ENCODE measurements around the gene KCNJ14. TPM values are rescaled to one million over a fixed set of nuclear protein-coding genes. Genes with fewer than 3 reads are reported as not detected.

Gene KCNJ14
- total and polyA plus RNA-seq, 2 of the 4 experiments (the other 2 are of a cell fraction): 0.18 to 0.39 TPM

DNA sequence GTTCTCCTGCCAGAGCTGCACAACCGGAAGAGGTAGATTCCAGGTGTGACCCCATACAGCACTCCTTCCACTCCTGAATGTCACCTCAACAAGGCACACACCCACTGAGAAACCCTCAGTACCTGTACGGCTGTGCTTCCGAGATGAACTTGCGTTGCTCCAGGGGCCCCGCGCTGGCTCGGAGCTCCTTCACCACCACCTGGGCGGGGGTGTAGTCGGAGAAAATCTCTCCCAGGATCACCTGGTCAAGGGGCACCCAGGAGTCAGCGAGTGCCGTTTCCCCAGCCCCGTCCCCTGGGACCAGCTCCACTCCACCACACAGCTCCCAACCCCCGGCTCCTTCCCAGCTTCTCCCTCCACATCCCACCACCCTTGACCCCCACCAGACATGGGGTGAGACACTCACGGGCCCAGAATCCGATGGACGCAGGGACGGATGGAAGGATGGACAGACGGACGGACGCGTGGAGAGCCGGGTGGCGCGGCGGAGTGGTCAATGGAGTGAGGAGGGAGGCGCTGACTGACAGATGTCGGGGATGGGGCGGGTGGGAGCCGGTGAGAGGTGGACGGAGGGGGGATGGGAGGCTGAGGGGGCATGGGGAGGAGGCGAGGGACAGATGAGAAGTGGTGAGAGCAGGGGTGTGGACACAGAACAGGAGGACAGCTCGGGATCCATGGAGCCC lies 53.5 kb downstream of the KCNJ14 start:
- H2BK120ac ChIP-seq (ENCODE audit: low read depth, low read length): no peak overlapping the region
- no peak overlapping the region for H3K9ac ChIP-seq (ENCODE audit: low read depth, low read length)
- no peak overlapping the region for H4K91ac ChIP-seq (ENCODE audit: insufficient read depth, low read depth, low read length)
- no peak overlapping the region for H2AFZ ChIP-seq (replicated peaks; ENCODE audit: low read length, poor library complexity)
- ChIA-PET POLR2A (ENCODE audit: unreplicated experiment) (no interaction called here), CTCF (interaction anchor here (1.9 kb wide), 1 partner anchor 75 kb away, joined by 10 read pairs; no protein-coding TSS in a partner anchor)
- H3K23ac ChIP-seq (ENCODE audit: low read depth, low read length): no peak overlapping the region
- BruUV-seq (replicated peaks): no TSS peak
- H3K18ac ChIP-seq (ENCODE audit: low read depth, low read length): no peak overlapping the region
- H3K9me3 ChIP-seq (ENCODE audit: control insufficient read depth, insufficient read depth, low read length): no peaks in the 10 kb centered on the region
- H3K56ac ChIP-seq (ENCODE audit: extremely low read depth, insufficient read depth, low read length): no peak overlapping the region
- no peak overlapping the region for H2BK5ac ChIP-seq (ENCODE audit: low read depth, low read length, poor library complexity, severe bottlenecking)
- H2BK15ac ChIP-seq (ENCODE audit: low read depth, low read length): no peak overlapping the region
- H3K4ac ChIP-seq (ENCODE audit: low read depth, low read length): no peak overlapping the region
- H4K5ac ChIP-seq (ENCODE audit: low read depth, low read length): no peak overlapping the region
- no peak overlapping the region for H2AK9ac ChIP-seq (replicated peaks; ENCODE audit: low read depth, low read length, poor library complexity)
- no peak overlapping the region for H3K4me2 ChIP-seq (ENCODE audit: low read depth, low read length)
- intact Hi-C loops (cut with micrococcal nuclease): no loop called here
- H3K9me1 ChIP-seq (ENCODE audit: insufficient read depth, low read length): no peaks in the 10 kb centered on the region
- no peaks in the 10 kb centered on the region for H3K4me1 ChIP-seq (ENCODE audit: control insufficient read depth, insufficient read depth, low read length)
- in situ Hi-C loops (cut with MboI; ENCODE audit: low sequenced_read_pairs): loop anchor here (5.0 kb wide), 1 partner anchor 73 kb away; no protein-coding TSS in a partner anchor
- no peak overlapping the region for H4K8ac ChIP-seq (ENCODE audit: low read depth in 2 of 2, low read length in 2 of 2)
- 91% methylated on average over 7 of the region's 32 CpGs; no CpG with 5 or more reads in 1 of the 2 experiments for WGBS, 2 experiments (ENCODE audit: extremely low coverage in 2 of 2, insufficient read length in 1 of 2)
- no peak for TF ChIP-seq NFE2L2 (IDR thresholded peaks at IDR 0.05; ENCODE audit: low read depth, low read length)
- TF ChIP-seq RAD21 (IDR thresholded peaks at IDR 0.05; ENCODE audit: low read length): no peak
- TF ChIP-seq, protein P1, sequence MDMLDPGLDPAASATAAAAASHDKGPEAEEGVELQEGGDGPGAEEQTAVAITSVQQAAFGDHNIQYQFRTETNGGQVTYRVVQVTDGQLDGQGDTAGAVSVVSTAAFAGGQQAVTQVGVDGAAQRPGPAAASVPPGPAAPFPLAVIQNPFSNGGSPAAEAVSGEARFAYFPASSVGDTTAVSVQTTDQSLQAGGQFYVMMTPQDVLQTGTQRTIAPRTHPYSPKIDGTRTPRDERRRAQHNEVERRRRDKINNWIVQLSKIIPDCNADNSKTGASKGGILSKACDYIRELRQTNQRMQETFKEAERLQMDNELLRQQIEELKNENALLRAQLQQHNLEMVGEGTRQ (IDR thresholded peaks at IDR 0.05; ENCODE audit: low read depth, low read length): no peak
- no peak for TF ChIP-seq FOS (IDR thresholded peaks at IDR 0.05; ENCODE audit: low read depth, low read length)
- no peak for TF ChIP-seq SMC3 (IDR thresholded peaks at IDR 0.05; ENCODE audit: low read depth, low read length)
- no peak for TF ChIP-seq MAZ (IDR thresholded peaks at IDR 0.05; ENCODE audit: borderline replicate concordance, low read depth, low read length)
- no peak for TF ChIP-seq MAFK (IDR thresholded peaks at IDR 0.05; ENCODE audit: low read depth, low read length)
- no peak for TF ChIP-seq MXI1 (IDR thresholded peaks at IDR 0.05; ENCODE audit: borderline replicate concordance, low read depth, low read length)
- TF ChIP-seq CHD1 (IDR thresholded peaks at IDR 0.05; ENCODE audit: low read depth, low read length): no peak
- TF ChIP-seq, protein P2, sequence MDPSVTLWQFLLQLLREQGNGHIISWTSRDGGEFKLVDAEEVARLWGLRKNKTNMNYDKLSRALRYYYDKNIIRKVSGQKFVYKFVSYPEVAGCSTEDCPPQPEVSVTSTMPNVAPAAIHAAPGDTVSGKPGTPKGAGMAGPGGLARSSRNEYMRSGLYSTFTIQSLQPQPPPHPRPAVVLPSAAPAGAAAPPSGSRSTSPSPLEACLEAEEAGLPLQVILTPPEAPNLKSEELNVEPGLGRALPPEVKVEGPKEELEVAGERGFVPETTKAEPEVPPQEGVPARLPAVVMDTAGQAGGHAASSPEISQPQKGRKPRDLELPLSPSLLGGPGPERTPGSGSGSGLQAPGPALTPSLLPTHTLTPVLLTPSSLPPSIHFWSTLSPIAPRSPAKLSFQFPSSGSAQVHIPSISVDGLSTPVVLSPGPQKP (IDR thresholded peaks at IDR 0.05; ENCODE audit: borderline replicate concordance, low read depth, low read length): no peak
- TF ChIP-seq, protein P3, sequence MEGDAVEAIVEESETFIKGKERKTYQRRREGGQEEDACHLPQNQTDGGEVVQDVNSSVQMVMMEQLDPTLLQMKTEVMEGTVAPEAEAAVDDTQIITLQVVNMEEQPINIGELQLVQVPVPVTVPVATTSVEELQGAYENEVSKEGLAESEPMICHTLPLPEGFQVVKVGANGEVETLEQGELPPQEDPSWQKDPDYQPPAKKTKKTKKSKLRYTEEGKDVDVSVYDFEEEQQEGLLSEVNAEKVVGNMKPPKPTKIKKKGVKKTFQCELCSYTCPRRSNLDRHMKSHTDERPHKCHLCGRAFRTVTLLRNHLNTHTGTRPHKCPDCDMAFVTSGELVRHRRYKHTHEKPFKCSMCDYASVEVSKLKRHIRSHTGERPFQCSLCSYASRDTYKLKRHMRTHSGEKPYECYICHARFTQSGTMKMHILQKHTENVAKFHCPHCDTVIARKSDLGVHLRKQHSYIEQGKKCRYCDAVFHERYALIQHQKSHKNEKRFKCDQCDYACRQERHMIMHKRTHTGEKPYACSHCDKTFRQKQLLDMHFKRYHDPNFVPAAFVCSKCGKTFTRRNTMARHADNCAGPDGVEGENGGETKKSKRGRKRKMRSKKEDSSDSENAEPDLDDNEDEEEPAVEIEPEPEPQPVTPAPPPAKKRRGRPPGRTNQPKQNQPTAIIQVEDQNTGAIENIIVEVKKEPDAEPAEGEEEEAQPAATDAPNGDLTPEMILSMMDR (conservative IDR thresholded peaks at IDR 0.05; ENCODE audit: low read depth, low read length): no peak
- TF ChIP-seq POLR2A (IDR thresholded peaks at IDR 0.05; ENCODE audit: low read depth, low read length): no peak
- TF ChIP-seq RFX5 (IDR thresholded peaks at IDR 0.05; ENCODE audit: low read depth, low read length): no peak
- no peak for TF ChIP-seq BHLHE40 (IDR thresholded peaks at IDR 0.05; ENCODE audit: low read depth, low read length)
- no peak for TF ChIP-seq RCOR1 (IDR thresholded peaks at IDR 0.05; ENCODE audit: insufficient replicate concordance, low read length)
- TF ChIP-seq CEBPB (IDR thresholded peaks at IDR 0.05; ENCODE audit: low read depth, low read length): no peak
- H3K14ac ChIP-seq (replicated peaks; ENCODE audit: low read depth, low read length): no peak overlapping the region
- no peak overlapping the region for H2BK20ac ChIP-seq (ENCODE audit: low read depth, low read length)
- no peaks in the 10 kb centered on the region for H3K79me1 ChIP-seq (ENCODE audit: low read depth in 1 of 2, low read length in 2 of 2)
- no peak overlapping the region for H2AK5ac ChIP-seq (ENCODE audit: low read depth, low read length)
- H3K36me3 ChIP-seq (ENCODE audit: control insufficient read depth, insufficient read depth, low read length): no peaks in the 10 kb centered on the region
- no peaks in the 10 kb centered on the region for H4K20me1 ChIP-seq (ENCODE audit: insufficient read depth, low read length)
- H3K27me3 ChIP-seq (ENCODE audit: control insufficient read depth, insufficient read depth, low read length): peaks cover 25% of the 10 kb centered on the region
- H3K4me3 ChIP-seq (ENCODE audit: insufficient read depth, low read depth, low read length): no peak overlapping the region
- no peak overlapping the region for H3K27ac ChIP-seq (ENCODE audit: insufficient read depth, low read length)
- DNase-seq: no peak
- no peak for ATAC-seq (ENCODE audit: low read depth)
- dilution Hi-C loops (cut with HindIII; ENCODE audit: low sequenced_read_pairs, unreplicated experiment): no loop called here

All from IMR-90 (cell line).